ENCODE measurements around the gene ZNF627. TPM values are rescaled to one million over a fixed set of nuclear protein-coding genes. Genes with fewer than 3 reads are reported as not detected.

Gene ZNF627
- total RNA-seq, 1 donor from 2014 or later = 26.1 TPM

DNA sequence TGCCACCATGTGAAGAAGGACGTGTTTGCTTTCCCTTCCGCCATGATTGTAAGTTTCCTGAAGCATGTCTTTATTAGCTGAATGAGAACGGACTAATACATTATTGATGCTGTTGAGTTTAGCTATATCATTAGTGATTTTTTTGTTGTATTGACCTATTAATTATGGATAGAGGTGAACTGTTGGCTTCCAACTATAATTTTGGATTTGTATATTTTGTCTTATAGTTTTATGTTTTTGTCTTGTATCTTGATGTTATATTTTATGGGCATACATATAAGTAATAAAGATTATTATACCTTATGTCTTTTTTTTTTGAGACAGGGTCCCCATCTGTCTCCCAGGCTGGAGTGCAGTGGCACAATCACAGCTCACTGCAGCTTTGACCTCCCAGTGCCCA lies 45.6 kb downstream of the ZNF627 start:
- Mint-ChIP-seq H3K4me3 (peak overlapping the region; percentile 42), H3K27ac (no peak overlapping the region), H3K27me3 (no peaks in the 10 kb centered on the region), H3K36me3 (peaks cover 12% of the 10 kb centered on the region), H3K4me1 (ENCODE audit: unreplicated experiment) (no peaks in the 10 kb centered on the region), H3K9me3 (peaks cover 7% of the 10 kb centered on the region)
- DNase-seq (ENCODE audit: extremely low spot score, unreplicated experiment) = no peak
- TF ChIP-seq, protein P1, sequence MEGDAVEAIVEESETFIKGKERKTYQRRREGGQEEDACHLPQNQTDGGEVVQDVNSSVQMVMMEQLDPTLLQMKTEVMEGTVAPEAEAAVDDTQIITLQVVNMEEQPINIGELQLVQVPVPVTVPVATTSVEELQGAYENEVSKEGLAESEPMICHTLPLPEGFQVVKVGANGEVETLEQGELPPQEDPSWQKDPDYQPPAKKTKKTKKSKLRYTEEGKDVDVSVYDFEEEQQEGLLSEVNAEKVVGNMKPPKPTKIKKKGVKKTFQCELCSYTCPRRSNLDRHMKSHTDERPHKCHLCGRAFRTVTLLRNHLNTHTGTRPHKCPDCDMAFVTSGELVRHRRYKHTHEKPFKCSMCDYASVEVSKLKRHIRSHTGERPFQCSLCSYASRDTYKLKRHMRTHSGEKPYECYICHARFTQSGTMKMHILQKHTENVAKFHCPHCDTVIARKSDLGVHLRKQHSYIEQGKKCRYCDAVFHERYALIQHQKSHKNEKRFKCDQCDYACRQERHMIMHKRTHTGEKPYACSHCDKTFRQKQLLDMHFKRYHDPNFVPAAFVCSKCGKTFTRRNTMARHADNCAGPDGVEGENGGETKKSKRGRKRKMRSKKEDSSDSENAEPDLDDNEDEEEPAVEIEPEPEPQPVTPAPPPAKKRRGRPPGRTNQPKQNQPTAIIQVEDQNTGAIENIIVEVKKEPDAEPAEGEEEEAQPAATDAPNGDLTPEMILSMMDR (conservative IDR thresholded peaks at IDR 0.05) = no peak

DNA sequence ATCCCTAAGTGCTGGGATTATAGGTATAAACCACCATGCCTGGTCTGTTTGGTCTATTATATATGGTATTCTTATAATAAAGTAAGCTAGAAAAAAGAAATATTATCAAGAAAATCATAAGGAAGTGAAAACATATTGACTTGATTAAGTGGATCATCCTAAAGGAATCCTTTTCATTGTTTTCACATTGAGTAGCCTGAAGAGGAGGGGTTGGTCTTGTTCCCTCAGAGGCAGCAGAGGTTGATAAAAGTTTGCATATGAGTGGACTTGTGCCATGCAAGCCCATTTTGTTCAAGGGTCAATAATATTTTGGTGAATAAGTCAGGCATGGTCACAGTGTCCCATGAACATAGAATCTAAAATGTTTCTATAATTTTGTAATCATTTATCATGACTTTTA lies 52.7 kb downstream of the ZNF627 start:
- Mint-ChIP-seq H3K36me3 (peaks cover 51% of the 10 kb centered on the region), H3K4me1 (ENCODE audit: unreplicated experiment) (no peaks in the 10 kb centered on the region), H3K4me3 (no peak overlapping the region), H3K27me3 (no peaks in the 10 kb centered on the region), H3K9me3 (peaks cover 26% of the 10 kb centered on the region), H3K27ac (no peak overlapping the region)
- TF ChIP-seq, protein P1 (conservative IDR thresholded peaks at IDR 0.05) = no peak
- no peak for DNase-seq (ENCODE audit: extremely low spot score, unreplicated experiment)

DNA sequence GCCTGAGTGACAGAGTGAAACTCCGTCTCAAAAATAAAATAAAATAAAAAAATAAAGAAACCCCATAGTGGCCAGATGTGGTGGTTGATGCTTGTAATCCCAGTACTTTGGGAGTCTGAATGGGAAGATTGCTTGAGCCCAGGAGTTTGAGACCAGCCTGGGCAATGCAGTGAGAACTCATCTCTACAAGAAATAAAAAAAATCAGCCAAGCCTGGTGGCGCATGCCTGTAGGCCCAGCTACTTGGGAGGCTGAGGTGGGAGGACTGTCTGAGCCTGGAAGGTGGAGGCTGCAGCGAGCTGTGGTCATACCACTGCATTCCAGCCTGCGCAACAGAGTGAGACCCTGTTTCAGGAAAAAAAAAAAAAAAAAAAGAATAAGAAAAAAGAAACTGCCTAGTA lies 53.8 kb downstream of the ZNF627 start:
- Mint-ChIP-seq H3K27ac (no peak overlapping the region), H3K36me3 (peaks cover 58% of the 10 kb centered on the region), H3K4me1 (ENCODE audit: unreplicated experiment) (no peaks in the 10 kb centered on the region), H3K9me3 (peaks cover 26% of the 10 kb centered on the region), H3K27me3 (no peaks in the 10 kb centered on the region), H3K4me3 (no peak overlapping the region)
- DNase-seq (ENCODE audit: extremely low spot score, unreplicated experiment) = no peak
- TF ChIP-seq, protein P1 (conservative IDR thresholded peaks at IDR 0.05) = no peak

DNA sequence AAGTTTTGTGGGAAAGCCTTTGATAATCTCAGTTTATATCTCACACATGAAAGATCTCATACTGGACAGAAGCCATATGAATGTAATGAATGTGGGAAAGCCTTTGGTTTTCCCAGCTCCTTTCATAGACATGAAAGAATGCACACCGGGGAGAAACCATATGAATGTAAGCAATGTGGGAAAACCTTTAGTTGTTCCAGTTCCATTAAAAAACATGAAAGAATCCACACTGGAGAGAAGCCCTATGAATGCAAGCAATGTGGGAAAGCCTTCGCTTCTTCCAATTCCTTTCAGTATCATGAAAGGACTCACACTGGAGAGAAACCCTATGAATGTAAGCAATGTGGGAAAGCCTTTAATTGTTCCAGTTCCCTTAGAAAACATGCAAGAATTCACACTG lies 54.8 kb downstream of the ZNF627 start:
- H3K4me1 Mint-ChIP-seq (ENCODE audit: unreplicated experiment) = no peaks in the 10 kb centered on the region
- no peak for DNase-seq (ENCODE audit: extremely low spot score, unreplicated experiment)
- H3K27me3 Mint-ChIP-seq = no peaks in the 10 kb centered on the region
- H3K4me3 Mint-ChIP-seq = no peak overlapping the region
- H3K36me3 Mint-ChIP-seq = peaks cover 61% of the 10 kb centered on the region
- no peak overlapping the region for H3K27ac Mint-ChIP-seq
- peaks cover 26% of the 10 kb centered on the region for H3K9me3 Mint-ChIP-seq
- TF ChIP-seq, protein P1 (conservative IDR thresholded peaks at IDR 0.05) = no peak

DNA sequence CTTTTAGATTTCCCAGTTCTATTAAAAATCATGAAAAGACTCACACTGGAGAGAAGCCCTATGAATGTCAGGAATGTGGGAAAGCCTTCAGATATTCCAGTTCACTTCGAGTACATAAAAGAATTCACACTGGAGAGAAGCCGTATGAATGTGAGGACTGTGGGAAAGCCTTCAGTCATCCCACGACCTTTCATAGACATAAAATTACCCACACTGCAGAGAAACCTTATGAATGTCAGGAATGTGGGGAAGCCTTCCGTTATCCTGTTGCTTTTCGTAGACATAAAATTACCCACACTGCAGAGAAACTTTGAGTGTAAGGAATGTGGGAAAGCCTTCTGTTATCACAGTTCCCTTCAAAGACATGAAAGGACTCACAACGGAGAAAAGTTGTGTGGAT lies 55.2 kb downstream of the ZNF627 start:
- Mint-ChIP-seq H3K9me3 (peaks cover 26% of the 10 kb centered on the region), H3K27me3 (no peaks in the 10 kb centered on the region), H3K4me1 (ENCODE audit: unreplicated experiment) (no peaks in the 10 kb centered on the region), H3K4me3 (no peak overlapping the region), H3K27ac (no peak overlapping the region), H3K36me3 (peaks cover 61% of the 10 kb centered on the region)
- no peak for DNase-seq (ENCODE audit: extremely low spot score, unreplicated experiment)
- TF ChIP-seq, protein P1 (conservative IDR thresholded peaks at IDR 0.05) = no peak

DNA sequence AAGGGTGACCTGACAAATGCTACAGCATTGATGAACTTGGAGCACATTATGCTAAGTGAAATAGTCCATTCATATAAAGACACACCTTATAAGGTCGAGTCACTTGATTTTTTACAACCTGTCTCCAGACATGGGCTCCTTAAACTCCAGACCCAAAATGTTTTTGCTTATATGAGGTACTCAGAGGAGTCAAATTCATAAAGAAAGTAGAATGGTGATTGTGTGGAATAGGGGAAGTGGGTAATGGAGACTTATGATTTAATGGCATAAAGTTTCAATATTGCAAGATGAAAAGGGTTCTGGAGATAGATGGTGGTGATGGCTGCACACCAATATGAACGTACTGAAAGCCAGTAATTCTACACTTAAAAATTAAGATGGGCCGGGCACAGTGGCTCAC lies 59.3 kb downstream of the ZNF627 start:
- peaks cover 56% of the 10 kb centered on the region for H3K36me3 Mint-ChIP-seq

More for the DNA sequence above, 59.3 kb downstream of the ZNF627 start:
- H3K27me3 Mint-ChIP-seq = no peaks in the 10 kb centered on the region
- no peaks in the 10 kb centered on the region for H3K4me1 Mint-ChIP-seq (ENCODE audit: unreplicated experiment)
- no peak overlapping the region for H3K27ac Mint-ChIP-seq
- DNase-seq (ENCODE audit: extremely low spot score, unreplicated experiment) = no peak
- peaks cover 21% of the 10 kb centered on the region for H3K9me3 Mint-ChIP-seq
- H3K4me3 Mint-ChIP-seq = no peak overlapping the region
- TF ChIP-seq, protein P1 (conservative IDR thresholded peaks at IDR 0.05) = no peak
